ENCODE measurements around the gene MAGI1.

DNA sequence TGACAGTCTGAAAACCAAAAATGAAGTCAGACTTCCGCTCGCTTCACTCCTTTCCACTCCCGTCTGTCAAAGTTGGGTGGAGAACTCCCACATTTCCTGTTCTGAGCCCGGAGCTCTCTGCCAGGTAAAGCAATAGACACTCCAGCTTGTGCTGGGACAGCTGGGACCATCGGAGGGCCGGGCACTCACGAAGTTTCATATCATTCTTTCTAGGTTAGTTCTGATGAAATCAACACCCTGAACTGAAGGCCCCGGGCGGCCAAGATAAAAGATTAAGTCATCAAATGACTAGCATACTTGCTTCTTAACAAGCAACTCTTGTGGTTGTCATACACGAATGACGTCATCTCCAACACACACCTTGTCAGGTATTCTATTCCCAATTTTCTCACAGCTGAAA lies 42.1 kb downstream of the MAGI1 start:
- no peak for TF ChIP-seq EZH2phosphoT487 (conservative IDR thresholded peaks at IDR 0.05; ENCODE audit: low read length)
- TF ChIP-seq, protein P1, sequence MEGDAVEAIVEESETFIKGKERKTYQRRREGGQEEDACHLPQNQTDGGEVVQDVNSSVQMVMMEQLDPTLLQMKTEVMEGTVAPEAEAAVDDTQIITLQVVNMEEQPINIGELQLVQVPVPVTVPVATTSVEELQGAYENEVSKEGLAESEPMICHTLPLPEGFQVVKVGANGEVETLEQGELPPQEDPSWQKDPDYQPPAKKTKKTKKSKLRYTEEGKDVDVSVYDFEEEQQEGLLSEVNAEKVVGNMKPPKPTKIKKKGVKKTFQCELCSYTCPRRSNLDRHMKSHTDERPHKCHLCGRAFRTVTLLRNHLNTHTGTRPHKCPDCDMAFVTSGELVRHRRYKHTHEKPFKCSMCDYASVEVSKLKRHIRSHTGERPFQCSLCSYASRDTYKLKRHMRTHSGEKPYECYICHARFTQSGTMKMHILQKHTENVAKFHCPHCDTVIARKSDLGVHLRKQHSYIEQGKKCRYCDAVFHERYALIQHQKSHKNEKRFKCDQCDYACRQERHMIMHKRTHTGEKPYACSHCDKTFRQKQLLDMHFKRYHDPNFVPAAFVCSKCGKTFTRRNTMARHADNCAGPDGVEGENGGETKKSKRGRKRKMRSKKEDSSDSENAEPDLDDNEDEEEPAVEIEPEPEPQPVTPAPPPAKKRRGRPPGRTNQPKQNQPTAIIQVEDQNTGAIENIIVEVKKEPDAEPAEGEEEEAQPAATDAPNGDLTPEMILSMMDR (IDR thresholded peaks at IDR 0.05; ENCODE audit: insufficient read depth, low read length, poor library complexity, severe bottlenecking) = no peak
